GM19043 (cell line): Measurements from ENCODE around the gene EIF2B1.
"Not testable (repeated sequence)": the region's sequence is repeated elsewhere in the genome, so short reads cannot be mapped to it uniquely, and the experiment has no call there.

Experiments used
- ATAC-seq: cut with Tn5 transposase; IDR thresholded peaks from one replicate; pipeline ENCODE4 v1.9.1; 2021; ENCODE audit warnings: low read depth; ENCODE audit not compliant: unreplicated experiment

The EIF2B1 gene

DNA sequence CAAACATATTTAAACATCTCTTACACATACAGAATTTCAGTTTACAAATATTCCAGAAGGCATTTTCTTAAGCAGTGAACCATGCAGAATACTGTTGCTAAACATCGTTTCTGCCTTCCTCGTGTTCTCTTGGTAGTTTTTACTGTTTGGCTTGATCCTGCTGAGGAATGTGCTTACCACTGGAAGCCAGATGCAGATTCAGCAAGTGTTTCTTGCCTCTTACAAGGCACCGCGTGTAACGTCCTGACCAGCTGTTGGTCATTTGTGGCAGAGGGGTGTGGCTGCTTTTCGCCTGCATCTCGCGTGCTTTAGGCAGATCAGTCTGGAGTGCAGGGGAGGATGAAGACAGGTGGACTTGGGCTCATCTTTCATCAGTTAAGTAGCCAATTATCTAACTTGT lies 12.4 kb downstream of the EIF2B1 start:
- ATAC-seq: no peak

DNA sequence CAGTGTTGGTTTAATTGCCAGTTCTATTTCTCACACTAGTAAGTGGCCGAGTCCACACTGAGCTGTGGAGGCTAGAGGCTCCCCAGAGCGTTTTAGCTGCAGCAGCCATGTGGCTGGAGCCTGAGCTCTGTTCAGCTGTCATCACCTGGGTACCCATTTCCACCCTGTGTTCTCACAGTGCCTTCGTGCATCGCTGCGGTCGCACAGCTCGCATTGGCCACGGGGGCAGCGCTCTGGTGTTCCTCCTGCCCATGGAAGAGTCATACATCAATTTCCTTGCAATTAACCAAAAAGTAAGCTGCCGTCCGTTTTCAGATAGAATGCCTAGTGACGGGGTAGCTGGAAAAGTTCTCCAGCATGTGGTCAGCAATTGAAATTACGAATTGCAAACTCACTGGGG lies 15.9 kb downstream of the EIF2B1 start:
- ATAC-seq: no peak

DNA sequence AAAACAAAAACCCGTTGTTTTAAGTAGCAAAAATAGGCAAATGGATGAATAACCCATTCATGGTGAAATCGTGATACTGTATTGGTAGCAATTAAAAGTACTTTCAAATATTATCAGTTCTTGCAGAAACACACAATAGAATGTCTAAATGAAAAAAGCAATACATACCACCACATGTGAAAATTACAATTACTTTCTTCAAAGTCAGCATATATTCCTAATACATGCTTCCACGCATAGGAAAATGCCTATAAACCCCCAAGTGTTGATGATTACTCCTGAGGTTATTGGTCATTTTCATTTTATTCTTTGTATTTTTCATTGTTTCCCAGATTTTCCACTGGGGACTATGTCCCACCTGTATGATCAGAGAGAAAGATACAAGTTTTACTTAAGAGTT lies 16.3 kb downstream of the EIF2B1 start:
- ATAC-seq: no peak

DNA sequence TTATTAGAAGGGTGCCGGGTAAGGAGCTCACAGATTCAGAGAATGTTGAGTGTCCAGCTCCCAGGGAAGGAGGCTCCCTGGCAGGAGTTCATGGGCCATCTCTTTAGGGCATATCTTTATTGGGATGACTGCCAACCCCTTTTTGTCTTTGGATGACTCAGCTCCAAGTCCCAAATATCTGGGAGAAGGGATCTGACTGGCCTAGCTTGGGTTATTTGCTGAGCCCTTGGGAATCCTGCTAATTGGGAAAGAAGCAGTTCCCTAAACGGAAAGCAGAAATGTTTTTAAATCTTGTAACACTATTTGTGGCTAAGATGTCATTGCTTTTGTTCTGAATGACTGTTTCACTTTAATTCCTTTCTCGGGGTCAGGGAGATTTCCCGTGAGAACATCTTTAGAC lies 19.0 kb downstream of the EIF2B1 start:
- no peak for ATAC-seq

DNA sequence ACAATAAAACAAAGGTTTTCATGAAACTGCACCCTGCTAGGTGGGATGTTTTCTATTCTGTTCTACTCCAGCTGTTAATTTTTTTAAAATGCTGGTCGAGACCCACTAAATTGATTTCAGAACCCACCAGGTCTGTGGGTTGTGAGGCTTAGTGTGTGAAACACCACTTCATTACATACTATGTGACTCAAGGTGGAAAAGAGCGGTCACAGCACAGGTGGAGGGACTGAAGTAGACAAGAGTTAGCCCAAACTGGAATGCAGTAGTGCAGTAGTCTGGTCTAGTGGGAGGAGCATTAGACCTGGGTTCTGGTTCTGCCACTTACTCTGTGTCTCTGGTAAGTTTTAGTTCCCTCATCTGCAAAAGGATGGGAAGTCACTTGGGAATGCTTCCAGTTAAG lies 19.4 kb downstream of the EIF2B1 start:
- no peak for ATAC-seq

DNA sequence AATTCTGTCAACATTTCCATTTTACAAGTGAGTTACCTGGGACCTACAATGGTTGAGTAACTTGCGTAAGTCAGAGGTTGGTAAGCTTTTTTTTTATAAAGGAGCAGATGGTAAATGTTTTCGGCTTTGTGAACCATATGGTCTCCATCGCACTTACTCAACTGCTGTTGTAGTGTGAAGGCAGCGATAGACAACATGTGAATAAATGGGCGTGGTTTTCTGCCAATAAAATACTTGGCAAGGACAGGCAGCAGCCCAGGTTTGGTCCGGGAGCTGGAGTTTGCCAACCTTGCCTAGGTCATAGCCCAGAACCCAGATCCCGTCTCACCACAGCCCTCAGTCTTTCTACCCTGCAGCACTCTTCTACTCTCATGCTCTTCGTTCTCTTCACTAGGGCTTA lies 25.3 kb downstream of the EIF2B1 start:
- ATAC-seq: no peak

DNA sequence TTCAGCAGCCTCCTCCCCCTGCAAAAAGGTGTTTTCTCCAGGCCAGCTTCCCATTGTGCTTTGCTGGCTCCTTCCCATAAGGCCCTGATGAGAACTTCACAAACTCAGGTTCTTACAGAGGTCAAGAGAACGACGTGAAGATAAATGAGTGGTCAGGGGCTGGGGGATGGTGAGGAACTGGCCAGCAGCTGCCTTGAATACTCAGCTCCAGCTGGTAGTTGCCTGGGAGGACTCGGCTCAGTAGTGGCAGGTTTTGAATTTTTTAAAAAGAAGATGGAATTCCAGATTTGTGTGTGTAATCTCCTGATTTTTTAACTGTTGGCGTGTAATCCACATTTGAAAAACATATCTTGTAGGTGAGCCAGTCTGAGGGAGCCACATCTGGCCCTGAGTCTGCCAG lies 25.7 kb downstream of the EIF2B1 start:
- ATAC-seq: no peak

DNA sequence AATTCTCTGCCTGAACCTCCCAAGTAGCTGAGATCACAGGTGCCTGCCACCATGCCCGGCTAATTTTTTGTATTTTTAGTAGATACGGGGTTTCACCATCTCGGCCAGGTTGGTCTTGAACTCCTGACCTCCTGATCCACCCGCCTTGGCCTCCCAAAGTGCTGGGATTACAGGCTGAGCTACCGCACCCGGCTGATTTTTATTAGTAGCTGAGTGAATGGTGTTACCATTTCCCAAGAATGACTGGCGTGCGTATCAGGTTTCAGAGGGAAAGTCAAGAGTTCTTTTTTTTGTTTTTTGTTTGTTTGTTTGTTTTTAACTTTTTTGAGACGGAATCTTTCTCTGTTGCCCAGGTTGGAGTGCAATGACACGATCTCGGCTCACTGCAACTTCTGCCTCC lies 30.0 kb downstream of the EIF2B1 start:
- ATAC-seq: not testable (repeated sequence)

DNA sequence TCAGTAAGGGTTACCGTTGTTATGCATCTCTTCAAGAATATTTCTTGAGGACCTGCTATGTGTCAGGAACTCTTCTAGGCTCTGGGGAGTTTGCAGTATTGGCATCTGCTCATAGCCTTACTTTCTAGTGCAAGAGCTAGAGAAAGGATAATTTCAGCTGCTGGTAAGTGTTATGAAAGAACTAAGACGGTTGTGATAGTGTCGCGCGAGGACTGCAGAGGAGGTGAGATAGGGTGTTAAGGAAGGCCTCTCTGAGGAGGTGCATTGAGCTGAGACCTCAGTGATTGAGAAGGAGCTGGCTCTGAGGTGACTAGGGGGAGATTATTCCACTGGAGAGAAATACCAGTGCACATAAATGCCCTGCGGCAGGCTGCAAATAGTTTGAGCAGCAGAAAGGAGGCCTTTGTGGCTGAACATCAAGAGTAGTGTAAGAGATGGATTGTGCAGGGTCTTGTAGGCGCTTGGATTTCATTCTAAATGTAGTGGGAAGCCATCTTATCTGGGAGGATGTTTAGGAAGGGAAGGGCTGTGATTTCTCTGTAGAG lies 30.8 kb downstream of the EIF2B1 start:
- ATAC-seq: no peak

DNA sequence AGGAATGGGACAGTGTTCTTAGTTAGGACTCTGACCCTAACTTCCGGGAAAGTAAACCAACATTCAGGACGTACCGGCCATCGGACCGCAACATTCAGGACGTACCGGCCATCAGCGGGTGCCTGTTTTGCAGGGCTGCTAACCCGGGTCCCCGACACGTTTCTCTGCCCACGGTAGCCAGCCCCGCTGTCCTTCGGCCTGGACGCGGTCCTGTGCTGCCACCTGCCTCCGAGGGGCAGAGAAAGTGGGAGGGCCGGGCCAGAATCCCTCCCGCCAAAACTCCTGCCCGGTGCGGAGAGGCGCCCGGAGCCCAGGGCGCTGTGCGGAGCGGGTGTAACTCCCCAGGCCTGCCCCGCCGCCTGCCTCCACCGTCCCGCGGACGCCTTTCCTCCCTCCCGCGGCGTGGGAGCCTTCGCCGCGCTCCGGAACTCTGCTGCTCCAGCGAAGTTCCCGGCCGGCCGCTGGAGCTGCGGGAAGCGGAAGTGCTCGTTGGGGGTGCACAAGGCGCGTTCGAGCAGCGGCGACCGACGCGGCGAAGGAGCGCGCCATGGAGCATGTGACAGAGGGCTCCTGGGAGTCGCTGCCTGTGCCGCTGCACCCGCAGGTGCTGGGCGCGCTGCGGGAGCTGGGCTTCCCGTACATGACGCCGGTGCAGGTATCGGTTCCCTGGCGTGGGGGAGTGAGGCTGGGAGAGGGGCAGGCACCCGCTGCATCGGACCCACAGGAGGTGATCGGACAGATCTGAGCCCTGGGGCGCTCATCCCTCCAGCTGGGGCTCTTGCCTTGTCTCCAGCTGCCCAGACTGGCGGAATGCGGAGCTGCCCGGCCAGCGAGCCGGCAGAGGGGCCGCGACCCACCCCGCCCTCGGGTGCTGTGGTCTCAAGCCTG lies 31.6 kb downstream of the EIF2B1 start, which contains the start of gene DDX55:
Gene DDX55 (plus strand): TSS at position 498 of the 888 bp plus-strand sequence. CDS start 50 bp downstream, at position 548.
- ATAC-seq: peak; percentile 85

DNA sequence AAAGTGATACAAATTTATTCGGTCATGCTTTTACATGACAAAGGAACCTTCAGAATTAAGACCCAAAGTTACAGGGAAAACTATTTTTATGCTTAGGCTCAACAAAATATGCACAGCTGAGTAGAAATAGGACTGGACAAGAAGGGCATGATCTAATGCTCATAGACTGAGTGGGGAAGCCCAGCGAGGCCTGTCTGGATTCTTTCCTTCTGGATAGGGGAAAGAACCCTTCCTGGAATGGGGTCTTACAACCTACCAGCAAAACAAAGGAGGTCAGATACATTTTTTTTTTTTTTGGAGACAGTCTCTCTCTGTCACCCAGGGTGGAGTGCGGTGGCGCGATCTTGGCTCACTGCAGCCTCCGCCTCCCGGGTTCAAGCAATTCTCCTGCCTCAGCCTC lies 33.8 kb downstream of the EIF2B1 start:
- no peak for ATAC-seq

DNA sequence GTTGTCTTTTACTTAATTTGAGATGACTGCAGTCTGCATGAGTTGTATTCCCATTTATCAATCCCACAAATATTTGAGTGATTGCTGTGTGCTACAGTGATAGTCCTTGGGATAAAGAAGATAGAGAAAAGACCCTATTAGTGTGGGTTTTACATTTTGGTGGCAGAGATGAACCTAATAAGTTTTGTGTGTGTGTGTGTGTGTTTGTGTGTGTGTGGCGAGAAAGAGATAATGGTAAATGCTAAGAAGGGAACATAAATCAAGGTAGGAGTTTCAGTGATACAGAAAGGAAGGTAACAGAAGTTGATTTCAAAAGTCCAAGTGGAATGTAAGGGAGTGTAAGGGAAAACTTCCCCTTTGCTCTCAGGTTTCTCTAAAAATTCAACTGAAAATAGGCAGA lies 34.2 kb downstream of the EIF2B1 start:
- ATAC-seq: no peak

DNA sequence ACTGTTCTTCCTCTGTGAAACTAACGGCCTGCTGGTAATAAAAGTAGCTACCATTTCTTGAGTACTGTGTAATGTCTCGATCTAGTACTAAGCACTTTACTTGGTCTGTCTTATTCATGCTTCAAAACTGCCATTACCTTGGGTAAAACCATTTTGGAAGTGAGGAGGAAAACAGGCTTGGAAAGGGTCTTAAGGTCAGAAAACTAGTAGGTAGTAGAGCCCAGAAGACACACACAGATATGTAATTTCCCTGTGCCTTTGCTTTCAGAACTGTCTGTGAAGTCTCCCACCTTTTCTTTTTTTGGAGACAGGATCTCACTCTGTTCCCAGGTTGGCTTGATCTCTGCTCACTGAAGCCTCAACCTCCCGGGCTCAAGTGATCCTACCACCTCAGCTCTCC lies 35.0 kb downstream of the EIF2B1 start:
- no peak for ATAC-seq

DNA sequence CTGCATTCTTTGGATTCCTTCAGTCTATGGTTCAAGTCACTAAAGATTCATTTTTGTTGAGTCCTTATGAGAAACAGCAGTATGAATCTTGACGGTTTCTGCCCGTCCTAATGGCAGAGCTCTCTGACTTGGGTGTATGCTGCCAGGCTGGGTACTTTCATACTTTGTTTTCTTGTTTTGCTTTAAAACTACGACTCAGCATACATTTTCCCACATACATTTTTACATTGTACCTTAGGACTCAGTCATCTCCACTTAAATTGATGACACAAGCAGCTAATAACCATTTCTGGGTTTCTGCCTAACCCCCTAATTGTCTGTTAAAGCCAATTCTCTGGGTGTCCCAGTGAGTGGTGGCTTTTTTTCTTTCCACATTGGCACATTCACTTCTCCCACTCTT lies 36.4 kb downstream of the EIF2B1 start:
- no peak for ATAC-seq

DNA sequence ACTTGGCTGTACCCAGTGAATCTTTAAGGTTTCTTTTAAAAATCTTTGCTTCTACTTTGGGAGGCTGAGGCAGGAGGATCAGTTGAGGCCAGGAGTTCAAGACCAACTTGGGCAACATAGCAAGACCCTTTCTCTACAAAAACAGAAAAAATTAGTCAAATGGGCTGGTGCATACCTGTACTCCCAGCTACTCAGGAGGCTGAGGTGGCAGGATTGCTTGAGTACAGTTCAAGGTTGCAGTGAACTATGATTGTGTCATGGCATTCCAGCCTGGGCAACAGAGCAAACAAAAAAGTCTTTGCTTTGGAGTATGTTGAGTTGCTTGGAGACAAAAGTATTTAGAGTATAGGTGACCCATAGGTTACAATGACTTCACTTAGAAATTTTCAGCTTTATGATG lies 37.8 kb downstream of the EIF2B1 start:
- ATAC-seq: no peak

DNA sequence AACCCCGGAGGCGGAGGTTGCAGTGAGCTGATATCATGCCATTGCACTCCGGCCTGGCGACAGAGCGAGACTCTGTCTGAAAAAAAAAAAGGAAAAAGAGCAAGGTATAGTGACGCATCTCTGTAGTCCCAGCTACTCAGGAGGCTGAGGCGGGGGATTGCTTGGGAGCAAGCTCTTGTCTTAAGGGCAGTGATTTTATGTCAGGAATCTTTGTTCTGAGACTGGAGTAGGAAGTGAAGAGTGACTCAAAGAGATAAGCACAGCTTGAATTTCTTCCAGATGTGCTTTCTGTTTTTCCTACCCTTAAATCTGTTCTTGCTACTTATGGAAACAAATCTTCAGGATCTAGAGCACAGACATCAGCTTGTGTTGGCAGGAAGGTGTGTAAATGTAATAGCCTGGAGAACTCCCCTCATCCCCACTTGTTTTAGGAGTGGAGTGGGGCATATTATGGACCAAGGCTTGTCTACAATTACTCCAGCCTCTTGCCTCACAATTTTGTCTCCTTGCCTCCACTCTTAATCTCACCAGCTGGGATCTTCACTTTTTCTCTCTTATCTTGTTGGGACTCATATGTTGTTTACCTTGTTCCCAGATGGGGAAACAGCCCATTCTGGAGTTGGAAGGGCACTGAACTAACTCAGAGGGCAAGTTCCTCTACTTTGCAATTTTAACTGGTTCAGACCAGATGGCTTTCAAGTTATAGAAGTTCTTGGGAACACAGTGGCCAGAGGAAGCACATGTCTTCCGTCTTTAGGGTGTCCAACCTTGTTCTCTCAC lies 41.6 kb downstream of the EIF2B1 start:
- no peak for ATAC-seq

DNA sequence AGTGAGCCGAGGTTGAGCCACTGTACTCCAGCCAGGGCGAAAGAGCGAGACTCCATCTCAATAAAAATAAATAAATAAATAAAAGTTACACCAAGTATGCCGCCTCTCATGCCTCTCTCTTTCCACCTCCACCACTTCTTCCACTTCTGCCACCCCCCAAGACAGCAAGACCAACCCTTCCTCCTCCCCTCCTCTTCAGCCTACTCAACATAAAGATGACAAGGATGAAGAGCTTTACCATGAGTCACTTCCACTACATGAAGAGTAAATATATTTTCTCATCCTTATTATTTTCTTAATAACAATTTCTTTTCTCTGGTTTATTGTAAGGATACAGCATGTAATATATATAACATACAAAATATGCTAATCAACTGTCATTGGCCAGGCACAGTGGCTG lies 52.7 kb downstream of the EIF2B1 start:
- ATAC-seq: no peak

DNA sequence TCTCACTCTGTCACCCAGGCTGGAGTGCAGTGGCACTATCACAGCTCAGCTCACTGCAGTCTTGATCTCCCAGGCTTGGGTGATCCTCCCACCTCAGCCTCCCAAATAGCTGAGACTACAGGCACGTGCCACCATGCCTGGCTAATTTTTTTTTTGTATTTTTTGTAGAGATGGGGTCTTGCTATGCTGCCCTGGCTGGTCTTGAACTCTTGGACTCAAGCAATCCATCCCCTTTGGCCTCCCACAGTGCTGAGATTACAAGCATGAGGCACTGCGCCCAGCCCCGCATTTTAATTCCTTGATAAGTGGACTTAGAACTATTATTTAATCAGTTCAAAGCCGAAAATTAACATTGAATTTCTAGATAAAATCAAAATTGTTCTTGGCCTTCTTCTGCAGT lies 54.7 kb downstream of the EIF2B1 start:
- not testable (repeated sequence) for ATAC-seq

DNA sequence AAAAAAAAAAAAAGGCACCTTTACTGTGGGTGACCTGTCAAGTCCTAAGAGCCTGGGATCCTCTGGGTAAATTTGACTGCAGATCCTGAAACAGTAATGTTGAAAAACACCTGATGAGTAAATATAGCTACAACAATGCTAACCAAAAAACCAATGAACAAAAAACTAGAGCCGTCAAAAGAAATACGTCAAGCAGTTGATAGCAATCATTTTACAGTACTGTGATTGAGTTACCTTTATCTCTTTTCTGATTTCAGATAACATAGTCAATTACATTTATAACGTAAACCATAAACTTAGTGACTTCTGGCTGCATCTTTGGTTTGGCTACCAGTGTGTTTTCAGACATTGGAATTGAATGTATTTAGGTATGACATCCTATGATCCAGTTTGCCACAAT lies 55.2 kb downstream of the EIF2B1 start:
- no peak for ATAC-seq

DNA sequence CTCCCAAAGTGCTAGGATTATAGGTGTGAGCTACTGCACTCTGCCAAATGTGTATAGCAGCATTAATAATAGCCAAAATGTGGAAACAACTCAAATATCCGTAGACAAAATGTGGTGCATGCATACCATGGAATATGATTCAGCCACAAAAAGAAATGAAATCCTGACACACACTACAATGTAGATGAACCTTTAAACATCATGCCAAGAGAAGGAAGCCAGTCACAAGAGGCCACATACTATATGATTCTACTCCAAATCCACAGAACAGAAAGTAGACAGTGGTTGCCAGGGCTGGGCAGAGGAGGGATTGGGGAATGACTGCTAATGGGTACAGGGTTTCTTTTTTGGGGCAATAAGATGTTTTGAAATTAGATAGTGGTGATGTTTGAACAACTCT lies 56.9 kb downstream of the EIF2B1 start:
- no peak for ATAC-seq

DNA sequence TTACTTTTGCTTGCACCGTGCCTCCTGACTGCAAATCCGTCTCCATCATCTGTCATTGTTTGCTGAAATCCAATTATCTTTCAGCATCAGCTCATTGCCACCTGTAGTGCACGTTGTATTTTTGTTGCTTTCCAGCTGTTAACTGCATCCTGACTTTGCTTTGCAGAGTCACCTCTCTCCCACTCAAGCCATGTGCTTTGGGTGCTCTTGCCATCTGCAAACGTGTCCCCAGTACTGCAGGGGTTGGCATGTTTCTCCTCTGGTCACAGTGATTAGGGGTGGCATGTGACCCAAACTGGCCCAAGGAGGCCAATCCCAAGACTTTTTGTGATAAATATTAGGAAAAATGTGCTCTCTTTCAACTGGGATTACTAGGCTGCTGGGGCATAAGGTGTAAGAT lies 59.6 kb downstream of the EIF2B1 start:
- ATAC-seq: no peak

DNA sequence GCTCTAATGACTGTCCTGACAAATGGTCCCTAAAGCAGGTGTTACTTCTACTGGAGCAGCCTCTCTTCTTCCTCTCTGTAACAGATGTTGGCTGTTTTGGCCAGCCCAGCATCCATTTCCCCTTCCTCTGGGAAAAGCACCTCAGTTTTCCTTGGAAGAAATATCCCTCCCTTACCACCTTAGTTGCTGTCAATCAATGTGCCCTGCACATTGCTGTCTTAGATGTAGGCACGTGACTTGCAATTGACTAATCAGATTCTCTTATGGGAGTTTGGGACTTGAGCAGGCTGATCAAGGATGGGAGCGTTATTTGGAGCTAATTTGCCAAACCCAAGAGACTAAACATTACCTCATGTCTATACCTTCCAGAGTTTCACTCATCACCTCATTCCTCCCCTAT lies 61.1 kb downstream of the EIF2B1 start:
- ATAC-seq: no peak
